Keratinocyte (primary cell): ENCODE results near the gene BRD1. TPM values are rescaled to one million over a fixed set of nuclear protein-coding genes. Genes with fewer than 3 reads are reported as not detected.

Experiments
- DNase-seq: peaks from one replicate; pipeline ENCODE4 v3.0.0-alpha.2; 2011; ENCODE audit warnings: low read depth, missing footprints, low spot score
- FAIRE-seq: peaks from 2 replicates; lab custom pipeline; 2011; peaks lifted over from hg19 to GRCh38; lab: Jason Lieb, UNC
- H2AFZ ChIP-seq: 2 replicates; pipeline ENCODE4 v1.6.0; 2012; ENCODE audit warnings: low read length, control low read depth, inconsistent platforms; ENCODE audit not compliant: control insufficient read depth
- H3K27ac ChIP-seq: 2 replicates; pipeline ENCODE4 v1.5.1; 2011; ENCODE audit warnings: low read length; ENCODE audit not compliant: control insufficient read depth, insufficient read depth
- H3K27me3 ChIP-seq: 3 replicates; pipeline ENCODE4 v1.6.0; 2011; ENCODE audit warnings: low read length; ENCODE audit not compliant: control insufficient read depth, insufficient read depth; ENCODE audit errors: extremely low read depth
- H3K36me3 ChIP-seq, 2 experiments: 2 replicates in 1 of 2; 3 replicates in 1 of 2; pipeline ENCODE4 v1.5.1; 2011; ENCODE audit warnings: low read length in 2 of 2, mild to moderate bottlenecking in 1 of 2; ENCODE audit not compliant: control insufficient read depth in 2 of 2, insufficient read depth in 2 of 2; ENCODE audit errors: extremely low read depth in 1 of 2
- H3K4me1 ChIP-seq: 3 replicates; pipeline ENCODE4 v1.5.1; 2011; ENCODE audit warnings: low read length; ENCODE audit not compliant: control insufficient read depth, insufficient read depth; ENCODE audit errors: extremely low read depth
- H3K4me2 ChIP-seq: 3 replicates; pipeline ENCODE4 v1.6.0; 2011; ENCODE audit warnings: low read depth, low read length; ENCODE audit not compliant: control insufficient read depth, insufficient read depth; ENCODE audit errors: extremely low read depth
- H3K4me3 ChIP-seq, 3 experiments: fragments of 200-600 bp in 1 of 3; sonication (generic) in 1 of 3; 2 replicates in 2 of 3; 3 replicates in 1 of 3; pipeline ENCODE4 v1.5.1; 2011 to 2016; ENCODE audit warnings: low read length in 3 of 3, mild to moderate bottlenecking in 3 of 3, control low read depth in 2 of 3, inconsistent platforms in 1 of 3, low read depth in 1 of 3, mixed read lengths in 1 of 3, mixed run types in 1 of 3, moderate library complexity in 1 of 3; ENCODE audit not compliant: control insufficient read depth in 2 of 3, insufficient read depth in 2 of 3; ENCODE audit errors: extremely low read depth in 1 of 3
- H3K79me2 ChIP-seq: 2 replicates; pipeline ENCODE4 v1.6.0; 2012; ENCODE audit warnings: low read length; ENCODE audit not compliant: control insufficient read depth, insufficient read depth
- H3K9ac ChIP-seq: 3 replicates; pipeline ENCODE4 v1.6.0; 2011; ENCODE audit warnings: low read length; ENCODE audit not compliant: control insufficient read depth, insufficient read depth; ENCODE audit errors: extremely low read depth
- H3K9me1 ChIP-seq: 3 replicates; pipeline ENCODE4 v1.6.0; 2011; ENCODE audit warnings: low read length; ENCODE audit not compliant: control insufficient read depth, insufficient read depth; ENCODE audit errors: extremely low read depth
- H3K9me3 ChIP-seq: 2 replicates; pipeline ENCODE4 v1.5.1; 2012; ENCODE audit warnings: low read depth, low read length; ENCODE audit not compliant: control insufficient read depth
- H4K20me1 ChIP-seq: 3 replicates; pipeline ENCODE4 v1.6.0; 2011; ENCODE audit warnings: low read length; ENCODE audit not compliant: control insufficient read depth, insufficient read depth; ENCODE audit errors: extremely low read depth
- CTCF ChIP-seq, 3 experiments: IDR thresholded peaks in 1 of 3; conservative IDR thresholded peaks in 1 of 3; optimal IDR thresholded peaks in 1 of 3; 2 replicates in 2 of 3; 3 replicates in 1 of 3; pipeline versions ENCODE3 to v1.5.1; 2011; ENCODE audit warnings: low read length in 3 of 3, mild to moderate bottlenecking in 3 of 3, moderate library complexity in 2 of 3, control low read depth in 1 of 3, inconsistent platforms in 1 of 3; ENCODE audit not compliant: insufficient read depth in 2 of 3; ENCODE audit errors: extremely low read depth in 1 of 3
- EZH2 ChIP-seq: IDR thresholded peaks from one replicate; pipeline ENCODE4 v1.6.1; 2012; ENCODE audit warnings: inconsistent platforms, mild to moderate bottlenecking, low read length, moderate library complexity
- dilution Hi-C: fragments of 300-500 bp; cut with MboI; formaldehyde crosslinking; loops from one replicate; pipeline ENCODE4 v1.7.0; 2020; ENCODE audit warnings: low sequenced_read_pairs; ENCODE audit not compliant: extremely low pct_ligation_motif_present
- polyA plus RNA-seq, 5 experiments: library from polyadenylated mRNA; depleted of rRNA in 3 of 5; stranded (reverse) in 3 of 5; stranded (forward) in 1 of 5; unstranded in 1 of 5; fragments of >200 nt; gene quantifications; 1 replicate in 1 of 5; 2 replicates in 3 of 5; 3 replicates in 1 of 5; pipeline versions ENCODE4 v1.2.1 to v1.2.3, GENCODE V29; 2011 to 2012; ENCODE audit warnings: missing spikeins in 2 of 5, low read depth in 1 of 5, low replicate concordance in 1 of 5

BRD1 gene
- polyA plus RNA-seq, 1 donor (not counting 4 experiments of a cell fraction or from before 2014, with no cell fraction given) = 4.3 TPM

- Histone ChIP-seq H3K9ac (no peak overlapping the region), H4K20me1 (no peaks in the 10 kb centered on the region), H2AFZ (no peak overlapping the region), H3K36me3 (no peaks in the 10 kb centered on the region), H3K4me1 (no peaks in the 10 kb centered on the region), H3K4me3 (no peak overlapping the region), H3K27ac (no peak overlapping the region), H3K27me3 (no peaks in the 10 kb centered on the region), H3K4me2 (no peak overlapping the region), H3K9me1 (no peaks in the 10 kb centered on the region), H3K9me3 (no peaks in the 10 kb centered on the region), H3K79me2 (no peaks in the 10 kb centered on the region)
- no peak for DNase-seq
- dilution Hi-C loops = no loop called here
- TF ChIP-seq EZH2 (no peak), CTCF (optimal IDR thresholded peaks at IDR 0.05 in 1 of 3, IDR thresholded peaks at IDR 0.05 in 1 of 3, conservative IDR thresholded peaks at IDR 0.05 in 1 of 3; ENCODE audit: extremely low read depth in 1 of 3, insufficient read depth in 2 of 3, low read length in 3 of 3) (no peak)
- no peak for FAIRE-seq
Measured at GRCh38 chr22:49739138-49739537, 88.5 kb downstream of the BRD1 start.

GRCh38 chr22:49738566-49738965 lies 89.1 kb downstream of the BRD1 start:
- DNase-seq = no peak
- Histone ChIP-seq H3K4me2 (no peak overlapping the region), H3K27ac (no peak overlapping the region), H3K4me3 (no peak overlapping the region), H4K20me1 (no peaks in the 10 kb centered on the region), H3K9me3 (no peaks in the 10 kb centered on the region), H3K36me3 (no peaks in the 10 kb centered on the region), H3K9me1 (no peaks in the 10 kb centered on the region), H3K4me1 (no peaks in the 10 kb centered on the region), H3K79me2 (no peaks in the 10 kb centered on the region), H3K9ac (no peak overlapping the region), H2AFZ (no peak overlapping the region), H3K27me3 (no peaks in the 10 kb centered on the region)
- FAIRE-seq = no peak
- dilution Hi-C loops = no loop called here
- TF ChIP-seq CTCF (optimal IDR thresholded peaks at IDR 0.05 in 1 of 3, IDR thresholded peaks at IDR 0.05 in 1 of 3, conservative IDR thresholded peaks at IDR 0.05 in 1 of 3; ENCODE audit: extremely low read depth in 1 of 3, insufficient read depth in 2 of 3, low read length in 3 of 3) (no peak), EZH2 (no peak)
